Endothelial cell of umbilical vein (primary cell): Measurements from ENCODE around the gene HES3. TPM values are rescaled to one million over a fixed set of nuclear protein-coding genes. Genes with fewer than 3 reads are reported as not detected.

Experiments used
- BruUV-seq: library from RNA; stranded (reverse); fragments of 400-500 nt; replicated peaks from 2 replicates; lab custom pipeline; 2021; lab: Mats Ljungman, UMichigan
- CTCF ChIA-PET: fragments of 300-600, 350-600 bp; sonication (Branson Sonifier 250); formaldehyde crosslinking; loops from one replicate; lab custom pipeline; 2021; ENCODE audit warnings: antibody characterized with exemption, inconsistent platforms; lab: Charles Lee
- POLR2A ChIA-PET: fragments of 300-600, 350-600 bp; sonication (Branson Sonifier 250); formaldehyde crosslinking; loops from one replicate; lab custom pipeline; 2021; ENCODE audit warnings: antibody characterized with exemption, inconsistent platforms; lab: Charles Lee
- DNase-seq: peaks from one replicate; pipeline ENCODE4 v3.0.0-alpha.2; 2011; ENCODE audit warnings: low read depth, low spot score
- FAIRE-seq: peaks from 2 replicates; lab custom pipeline; 2011; peaks lifted over from hg19 to GRCh38; lab: Jason Lieb, UNC
- H2AFZ ChIP-seq: 2 replicates; pipeline ENCODE4 v1.6.0; 2012; ENCODE audit warnings: low read depth, low read length, control low read depth, inconsistent platforms
- H3K27ac ChIP-seq: 2 replicates; pipeline ENCODE4 v1.5.1; 2011; ENCODE audit warnings: low read depth, mild to moderate bottlenecking, control low read depth, low read length, moderate library complexity; ENCODE audit not compliant: insufficient read depth
- H3K27me3 ChIP-seq, 2 experiments: 2 replicates each; pipeline versions ENCODE4 v1.6.0 to v1.6.1; 2011; ENCODE audit warnings: low read length in 2 of 2, mixed read lengths in 1 of 2; ENCODE audit not compliant: control insufficient read depth in 2 of 2, insufficient read depth in 2 of 2
- H3K36me3 ChIP-seq, 2 experiments: 2 replicates in 1 of 2; 3 replicates in 1 of 2; pipeline ENCODE4 v1.5.1; 2011; ENCODE audit warnings: low read length in 2 of 2, mild to moderate bottlenecking in 1 of 2, moderate library complexity in 1 of 2; ENCODE audit not compliant: control insufficient read depth in 2 of 2, insufficient read depth in 2 of 2; ENCODE audit errors: extremely low read depth in 1 of 2
- H3K4me1 ChIP-seq: 3 replicates; pipeline ENCODE4 v1.5.1; 2011; ENCODE audit warnings: mild to moderate bottlenecking, low read length; ENCODE audit not compliant: control insufficient read depth, insufficient read depth; ENCODE audit errors: extremely low read depth
- H3K4me2 ChIP-seq: 2 replicates; pipeline ENCODE4 v1.6.1; 2011; ENCODE audit warnings: low read length, control low read depth, mixed read lengths; ENCODE audit not compliant: insufficient read depth
- H3K4me3 ChIP-seq, 3 experiments: fragments of 200-600 bp in 1 of 3; sonication (generic), shearing (Covaris generic) in 1 of 3; replicated peaks in 1 of 3; 2 replicates each; pipeline ENCODE4 v1.5.1; 2011 to 2016; ENCODE audit warnings: control low read depth in 3 of 3, low read length in 3 of 3, mild to moderate bottlenecking in 2 of 3, inconsistent platforms in 1 of 3, low read depth in 1 of 3, moderate library complexity in 1 of 3; ENCODE audit not compliant: insufficient read depth in 1 of 3
- H3K79me2 ChIP-seq: 2 replicates; pipeline ENCODE4 v1.6.0; 2012; ENCODE audit warnings: low read length, inconsistent platforms; ENCODE audit not compliant: control insufficient read depth, insufficient read depth
- H3K9ac ChIP-seq: replicated peaks from 2 replicates; pipeline ENCODE3; 2011; ENCODE audit warnings: low read length, control low read depth; ENCODE audit not compliant: insufficient read depth; ENCODE audit errors: extremely low read depth
- H3K9me1 ChIP-seq: replicated peaks from 3 replicates; pipeline ENCODE4 v1.6.0; 2011; ENCODE audit warnings: mild to moderate bottlenecking, low read length; ENCODE audit not compliant: control insufficient read depth, insufficient read depth; ENCODE audit errors: extremely low read depth
- H3K9me3 ChIP-seq: replicated peaks from 2 replicates; pipeline ENCODE4 v1.5.1; 2012; ENCODE audit warnings: low read length, inconsistent platforms; ENCODE audit not compliant: control insufficient read depth, insufficient read depth
- H4K20me1 ChIP-seq: replicated peaks from 2 replicates; pipeline ENCODE3; 2011; ENCODE audit warnings: mild to moderate bottlenecking, low read length; ENCODE audit not compliant: control insufficient read depth, insufficient read depth; ENCODE audit errors: extremely low read depth
- EZH2 ChIP-seq: IDR thresholded peaks from 2 replicates; pipeline ENCODE4 v1.6.1; 2012; ENCODE audit warnings: borderline replicate concordance, low read depth, mild to moderate bottlenecking, moderate library complexity, low read length, inconsistent platforms; ENCODE audit not compliant: severe bottlenecking
- FOS ChIP-seq: IDR thresholded peaks from 2 replicates; pipeline ENCODE4 v1.6.1; 2011; ENCODE audit warnings: mild to moderate bottlenecking, low read length, moderate library complexity, borderline replicate concordance; ENCODE audit not compliant: insufficient read depth
- MYC ChIP-seq: IDR thresholded peaks from one replicate; pipeline ENCODE4 v1.6.1; 2011; ENCODE audit warnings: mild to moderate bottlenecking, low read depth, low read length
- POLR2A ChIP-seq: IDR thresholded peaks from 2 replicates; pipeline ENCODE4 v1.6.1; 2012; ENCODE audit warnings: low read depth, mild to moderate bottlenecking, control low read depth, low read length
- POLR2AphosphoS5 ChIP-seq: IDR thresholded peaks from 2 replicates; pipeline ENCODE4 v1.6.1; 2012; ENCODE audit warnings: low read depth, mild to moderate bottlenecking, control low read depth, low read length, moderate library complexity; ENCODE audit not compliant: insufficient read depth
- dilution Hi-C: fragments of 300-500 bp; cut with MboI; formaldehyde crosslinking; loops from one replicate; pipeline ENCODE4 v1.15.0; 2019; ENCODE audit warnings: low sequenced_read_pairs; ENCODE audit not compliant: extremely low pct_ligation_motif_present
- intact Hi-C: fragments of 100-400 bp; cut with micrococcal nuclease; formaldehyde crosslinking; loops from one replicate; pipeline ENCODE4 v1.10.0; 2022
- polyA plus RNA-seq, 4 experiments: library from polyadenylated mRNA; depleted of rRNA in 3 of 4; stranded (reverse) in 3 of 4; unstranded in 1 of 4; fragments of >200 nt; gene quantifications; 2 replicates each; pipeline versions ENCODE4 v1.2.1 to v1.2.3, GENCODE V29; 2011 to 2012; ENCODE audit warnings: missing spikeins in 1 of 4
- total RNA-seq: library from RNA; stranded (reverse); gene quantifications from 2 replicates; pipeline ENCODE4 v1.2.3, GENCODE V29; 2021
- TF ChIP-seq, protein P1 (sequence below), 2 donors: IDR thresholded peaks; 1 replicate in 1 of 2; 2 replicates in 1 of 2; pipeline ENCODE4 v1.5.1; 2011; ENCODE audit warnings: low read length in 2 of 2, mild to moderate bottlenecking in 2 of 2, moderate library complexity in 2 of 2, control low read depth in 1 of 2, inconsistent platforms in 1 of 2, low read depth in 1 of 2; ENCODE audit not compliant: insufficient read depth in 1 of 2; ENCODE audit errors: extremely low read depth in 1 of 2
- TF ChIP-seq, protein P2 (sequence below): IDR thresholded peaks from 2 replicates; pipeline ENCODE4 v1.6.1; 2011; ENCODE audit not compliant: insufficient read depth, insufficient read length

Gene HES3
- total and polyA plus RNA-seq, 2 donors (not counting 3 experiments of a cell fraction or from before 2014, with no cell fraction given) = not detected

DNA sequence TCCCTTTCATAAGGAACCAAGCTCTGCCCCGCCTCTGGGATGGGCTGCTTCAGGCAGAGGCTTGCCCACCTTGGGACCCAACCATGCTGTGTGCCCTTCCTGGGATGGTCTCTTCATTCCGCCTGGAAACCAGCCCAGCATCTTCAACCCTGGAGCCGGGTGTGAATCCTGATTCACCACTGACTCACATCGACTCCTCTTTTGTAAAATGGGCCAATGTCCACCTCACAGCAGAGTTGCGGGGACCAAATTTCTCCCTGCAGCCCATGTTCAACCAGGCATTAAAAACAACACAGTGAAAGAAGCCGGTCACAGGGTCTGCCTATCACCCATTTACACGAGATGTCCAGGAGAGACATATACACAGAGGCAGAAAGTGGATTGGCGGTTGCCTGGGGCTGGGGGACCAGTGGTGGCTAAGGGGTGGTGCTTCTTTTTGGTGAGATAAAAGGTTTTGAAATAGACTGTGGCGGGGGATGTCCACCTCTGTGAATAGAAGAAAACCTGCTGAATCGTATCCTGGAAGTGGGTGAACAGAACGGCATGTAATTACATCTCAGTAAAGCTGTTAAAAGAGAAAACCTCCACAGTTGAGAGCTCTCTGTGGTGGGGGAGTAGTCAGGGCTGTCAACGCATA, 23.8 kb downstream of the HES3 start:
- ChIA-PET CTCF (interaction anchor here (0.7 to 1.2 kb wide), 3 partner anchors 21 to 76 kb away, joined by 4 to 5 read pairs (median 4); no protein-coding TSS in a partner anchor), POLR2A (no interaction called here)
- DNase-seq (no peak), FAIRE-seq (no peak)
- Histone ChIP-seq H3K79me2 (no peaks in the 10 kb centered on the region), H3K4me3 (no peak overlapping the region), H3K27ac (no peak overlapping the region), H4K20me1 (no peaks in the 10 kb centered on the region), H3K4me2 (no peak overlapping the region), H3K36me3 (no peaks in the 10 kb centered on the region), H3K9me3 (no peaks in the 10 kb centered on the region), H3K4me1 (no peaks in the 10 kb centered on the region), H3K9me1 (no peaks in the 10 kb centered on the region), H2AFZ (no peak overlapping the region), H3K9ac (no peak overlapping the region), H3K27me3 (no peaks in the 10 kb centered on the region)
- intact Hi-C loops = no loop called here
- dilution Hi-C loops = no loop called here
- TF ChIP-seq, protein P1, sequence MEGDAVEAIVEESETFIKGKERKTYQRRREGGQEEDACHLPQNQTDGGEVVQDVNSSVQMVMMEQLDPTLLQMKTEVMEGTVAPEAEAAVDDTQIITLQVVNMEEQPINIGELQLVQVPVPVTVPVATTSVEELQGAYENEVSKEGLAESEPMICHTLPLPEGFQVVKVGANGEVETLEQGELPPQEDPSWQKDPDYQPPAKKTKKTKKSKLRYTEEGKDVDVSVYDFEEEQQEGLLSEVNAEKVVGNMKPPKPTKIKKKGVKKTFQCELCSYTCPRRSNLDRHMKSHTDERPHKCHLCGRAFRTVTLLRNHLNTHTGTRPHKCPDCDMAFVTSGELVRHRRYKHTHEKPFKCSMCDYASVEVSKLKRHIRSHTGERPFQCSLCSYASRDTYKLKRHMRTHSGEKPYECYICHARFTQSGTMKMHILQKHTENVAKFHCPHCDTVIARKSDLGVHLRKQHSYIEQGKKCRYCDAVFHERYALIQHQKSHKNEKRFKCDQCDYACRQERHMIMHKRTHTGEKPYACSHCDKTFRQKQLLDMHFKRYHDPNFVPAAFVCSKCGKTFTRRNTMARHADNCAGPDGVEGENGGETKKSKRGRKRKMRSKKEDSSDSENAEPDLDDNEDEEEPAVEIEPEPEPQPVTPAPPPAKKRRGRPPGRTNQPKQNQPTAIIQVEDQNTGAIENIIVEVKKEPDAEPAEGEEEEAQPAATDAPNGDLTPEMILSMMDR (IDR thresholded peaks at IDR 0.05; ENCODE audit: extremely low read depth in 1 of 2, insufficient read depth in 1 of 2, low read depth in 1 of 2, low read length in 2 of 2) = no peak
- no peak for TF ChIP-seq FOS
- TF ChIP-seq, protein P2, sequence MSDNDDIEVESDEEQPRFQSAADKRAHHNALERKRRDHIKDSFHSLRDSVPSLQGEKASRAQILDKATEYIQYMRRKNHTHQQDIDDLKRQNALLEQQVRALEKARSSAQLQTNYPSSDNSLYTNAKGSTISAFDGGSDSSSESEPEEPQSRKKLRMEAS = no peak
- TF ChIP-seq EZH2 = no peak
- no peak for TF ChIP-seq POLR2AphosphoS5
- no peak for TF ChIP-seq MYC
- no peak for TF ChIP-seq POLR2A
- BruUV-seq = no TSS peak
